ENCODE data around the gene NPBWR2. TPM values are rescaled to one million over a fixed set of nuclear protein-coding genes. Genes with fewer than 3 reads are reported as not detected.

NPBWR2 gene, protein sequence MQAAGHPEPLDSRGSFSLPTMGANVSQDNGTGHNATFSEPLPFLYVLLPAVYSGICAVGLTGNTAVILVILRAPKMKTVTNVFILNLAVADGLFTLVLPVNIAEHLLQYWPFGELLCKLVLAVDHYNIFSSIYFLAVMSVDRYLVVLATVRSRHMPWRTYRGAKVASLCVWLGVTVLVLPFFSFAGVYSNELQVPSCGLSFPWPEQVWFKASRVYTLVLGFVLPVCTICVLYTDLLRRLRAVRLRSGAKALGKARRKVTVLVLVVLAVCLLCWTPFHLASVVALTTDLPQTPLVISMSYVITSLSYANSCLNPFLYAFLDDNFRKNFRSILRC
- not detected for total RNA-seq
- 0.02 TPM for polyA plus RNA-seq
- long read RNA-seq, donor 1: 0 reads
- long read RNA-seq, donor 2: 0 reads
- long read RNA-seq, donor 3: 0 reads
- long read RNA-seq, donor 4: 0 reads
- long read RNA-seq, donor 5: 0 reads
- long read RNA-seq, donor 6: 0 reads
- long read RNA-seq, donor 7: 0 reads
- long read RNA-seq, donor 8: 0 reads
- long read RNA-seq, donor 9: 0 reads
- long read RNA-seq, donor 10: 0 reads

DNA sequence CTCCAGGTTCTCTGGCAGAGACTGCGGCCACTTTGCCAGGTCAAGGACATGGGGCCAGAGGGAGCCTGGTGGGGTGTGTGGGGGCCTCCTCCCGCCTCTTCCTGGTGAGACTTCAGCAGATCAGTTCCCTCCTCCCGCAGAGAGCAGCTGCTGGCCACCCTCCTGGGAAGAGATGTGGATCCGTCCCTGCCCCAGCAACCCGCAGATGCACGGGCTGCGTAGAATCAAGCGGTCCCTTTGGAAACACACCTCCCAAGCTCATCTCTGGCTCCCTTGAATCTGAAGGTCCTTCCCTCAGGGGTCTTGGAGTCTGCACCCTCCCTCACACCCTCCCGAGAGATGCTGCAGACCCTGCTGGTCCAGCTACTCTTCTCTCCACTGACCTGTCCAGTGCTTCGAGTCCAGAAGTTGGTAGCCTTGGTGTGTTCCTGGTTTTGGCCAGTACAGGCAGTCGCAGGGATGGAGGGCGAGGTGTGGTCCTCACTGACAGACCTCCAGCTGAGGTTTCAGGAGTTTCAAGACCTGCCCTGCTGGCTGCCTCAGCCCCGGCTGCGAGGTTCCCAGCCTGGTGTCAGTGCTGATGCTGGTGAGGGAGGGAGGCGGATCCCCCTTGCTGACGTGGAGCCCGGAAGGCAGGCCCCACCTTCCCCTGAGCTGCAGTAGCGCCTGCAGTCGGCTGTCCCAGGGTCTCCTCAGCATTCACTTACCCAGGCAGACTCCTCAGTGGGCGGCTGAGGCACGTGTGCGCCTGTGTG is at the start of gene NPBWR2:
TSS of gene NPBWR2 (minus strand) at position 585 of the 755 bp plus-strand sequence. CDS start 734 bp downstream, outside the sequence.
- Histone ChIP-seq H3K4me3 (ENCODE audit: low read length in 2 of 2) (no peak within 1 kb of the TSS), H3K27ac (ENCODE audit: low read depth in 1 of 2, low read length in 1 of 2) (no peak within 1 kb of the TSS), H3K27me3 (ENCODE audit: control insufficient read depth in 2 of 2, insufficient read depth in 1 of 2, low read length in 1 of 2) (peaks cover 12 to 33% of the 10 kb centered on the region in 2 donors), H3K36me3 (ENCODE audit: control insufficient read depth in 2 of 2, insufficient read depth in 2 of 2, low read length in 1 of 2) (no peaks in the 10 kb centered on the region), H3K4me1 (ENCODE audit: control insufficient read depth in 2 of 2, insufficient read depth in 2 of 2, low read length in 2 of 2) (peaks cover 0 to 17% of the 10 kb centered on the region in 2 donors), H3K9me3 (ENCODE audit: control insufficient read depth in 2 of 2, insufficient read depth in 1 of 2, low read length in 1 of 2) (no peaks in the 10 kb centered on the region)
- peak in 3 of 9 donors; percentile 48 to 71 (median 64) for DNase-seq (ENCODE audit: low read depth in 6 of 9, low spot score in 9 of 9)
- WGBS: 59% methylated on average over 22 of the region's 22 CpGs

DNA sequence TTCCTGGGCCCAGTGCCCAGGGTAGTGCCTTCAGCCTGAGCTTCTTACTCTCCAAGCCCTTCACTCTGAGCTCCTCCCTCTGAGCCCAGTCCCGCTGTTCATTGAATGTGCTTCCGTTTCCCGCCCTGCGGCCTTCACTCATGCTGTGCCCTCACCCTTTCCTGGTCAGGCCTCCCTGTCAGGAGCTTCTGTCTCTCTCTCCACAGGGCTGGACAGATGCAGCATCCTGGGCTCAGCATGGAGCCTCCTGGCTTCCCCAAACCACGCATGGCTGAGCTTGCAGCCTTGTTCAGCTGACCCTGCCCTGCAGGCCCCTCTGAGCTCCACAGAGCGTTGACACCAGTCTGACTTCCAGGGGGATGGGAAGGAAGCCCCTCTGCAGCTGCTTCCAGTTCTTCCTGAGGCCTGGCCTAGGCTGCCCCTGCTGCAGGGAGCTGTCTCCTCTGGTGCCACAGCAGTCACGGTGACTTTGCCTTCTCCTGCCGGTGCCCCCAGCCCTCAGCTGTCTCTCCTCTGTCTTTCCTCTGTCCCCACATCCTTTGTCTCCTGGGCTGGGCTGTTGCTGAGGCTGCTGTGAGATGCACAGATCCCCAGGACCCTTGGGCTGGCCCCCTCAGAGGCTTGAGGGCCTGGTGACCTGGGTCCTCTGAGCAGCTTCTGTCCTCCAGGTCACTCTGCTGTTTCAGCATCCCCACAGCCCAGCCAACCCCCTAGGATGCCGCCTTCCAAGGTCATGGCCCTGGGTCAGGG is 48.9 kb upstream of the NPBWR2 start:
- Histone ChIP-seq H3K9me3 (ENCODE audit: control insufficient read depth in 2 of 2, insufficient read depth in 1 of 2, low read length in 1 of 2) (peaks cover 0 to 3% of the 10 kb centered on the region in 2 donors), H3K36me3 (ENCODE audit: control insufficient read depth in 2 of 2, insufficient read depth in 2 of 2, low read length in 1 of 2) (no peaks in the 10 kb centered on the region), H3K27me3 (ENCODE audit: control insufficient read depth in 2 of 2, insufficient read depth in 1 of 2, low read length in 1 of 2) (peaks cover 5 to 24% of the 10 kb centered on the region in 2 donors), H3K27ac (ENCODE audit: low read depth in 1 of 2, low read length in 1 of 2) (no peak overlapping the region), H3K4me3 (ENCODE audit: low read length in 2 of 2) (no peak overlapping the region), H3K4me1 (ENCODE audit: control insufficient read depth in 2 of 2, insufficient read depth in 2 of 2, low read length in 2 of 2) (no peaks in the 10 kb centered on the region)
- no peak for DNase-seq (ENCODE audit: low read depth in 6 of 9, low spot score in 9 of 9)
- WGBS: 84% methylated on average over 9 of the region's 9 CpGs

DNA sequence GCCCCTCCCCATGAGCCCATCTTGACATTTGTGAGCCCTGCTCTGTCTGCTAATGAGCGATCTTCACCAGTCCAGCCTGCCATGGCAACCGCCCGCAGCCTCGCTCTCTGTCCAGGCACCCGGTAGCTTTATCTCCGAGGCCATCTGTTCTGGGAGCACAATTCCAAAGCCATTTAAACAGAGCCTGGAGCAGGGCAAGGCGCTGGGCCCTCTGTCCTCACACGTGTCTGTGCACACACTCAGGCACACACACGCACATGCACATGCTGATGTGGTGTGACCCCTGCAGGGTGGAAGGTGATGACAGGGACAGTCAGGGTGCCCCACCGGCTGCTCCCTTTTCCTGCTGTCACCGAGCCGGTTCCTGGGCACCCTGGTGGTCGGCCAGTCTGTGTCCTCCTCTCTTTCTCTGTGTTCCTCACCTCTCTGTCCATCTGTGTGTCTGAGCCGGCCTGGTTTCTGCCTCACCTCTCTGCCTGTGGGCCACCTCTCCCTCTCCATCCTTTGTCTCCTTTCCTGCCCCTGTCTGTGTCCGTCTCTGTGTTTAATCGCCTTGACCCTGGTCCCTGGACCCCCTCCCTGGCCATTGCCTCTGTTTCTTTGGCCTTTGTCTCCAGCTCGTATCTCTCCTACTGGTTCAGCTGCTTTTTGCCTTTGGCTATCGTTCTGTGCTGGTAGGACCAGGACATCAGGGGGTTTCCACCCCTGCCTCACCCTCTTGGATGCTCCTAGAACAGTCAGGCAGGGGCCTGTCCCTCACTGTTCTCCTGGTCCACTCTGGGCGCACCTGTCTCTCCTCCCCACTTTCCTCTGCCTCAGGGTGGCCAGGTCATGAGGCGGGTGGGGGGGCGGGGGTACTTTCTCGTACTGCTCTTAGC is 48.1 kb upstream of the NPBWR2 start:
- DNase-seq (ENCODE audit: low read depth in 6 of 9, low spot score in 9 of 9): no peak
- no peak overlapping the region for H3K27ac ChIP-seq (ENCODE audit: low read depth in 1 of 2, low read length in 1 of 2)
- peaks cover 0 to 16% of the 10 kb centered on the region in 2 donors for H3K27me3 ChIP-seq (ENCODE audit: control insufficient read depth in 2 of 2, insufficient read depth in 1 of 2, low read length in 1 of 2)
- H3K4me1 ChIP-seq (ENCODE audit: control insufficient read depth in 2 of 2, insufficient read depth in 2 of 2, low read length in 2 of 2): no peaks in the 10 kb centered on the region
- 90% methylated on average over 22 of the region's 22 CpGs for WGBS
- no peaks in the 10 kb centered on the region for H3K36me3 ChIP-seq (ENCODE audit: control insufficient read depth in 2 of 2, insufficient read depth in 2 of 2, low read length in 1 of 2)
- H3K4me3 ChIP-seq (ENCODE audit: low read length in 2 of 2): no peak overlapping the region
- H3K9me3 ChIP-seq (ENCODE audit: control insufficient read depth in 2 of 2, insufficient read depth in 1 of 2, low read length in 1 of 2): no peaks in the 10 kb centered on the region

DNA sequence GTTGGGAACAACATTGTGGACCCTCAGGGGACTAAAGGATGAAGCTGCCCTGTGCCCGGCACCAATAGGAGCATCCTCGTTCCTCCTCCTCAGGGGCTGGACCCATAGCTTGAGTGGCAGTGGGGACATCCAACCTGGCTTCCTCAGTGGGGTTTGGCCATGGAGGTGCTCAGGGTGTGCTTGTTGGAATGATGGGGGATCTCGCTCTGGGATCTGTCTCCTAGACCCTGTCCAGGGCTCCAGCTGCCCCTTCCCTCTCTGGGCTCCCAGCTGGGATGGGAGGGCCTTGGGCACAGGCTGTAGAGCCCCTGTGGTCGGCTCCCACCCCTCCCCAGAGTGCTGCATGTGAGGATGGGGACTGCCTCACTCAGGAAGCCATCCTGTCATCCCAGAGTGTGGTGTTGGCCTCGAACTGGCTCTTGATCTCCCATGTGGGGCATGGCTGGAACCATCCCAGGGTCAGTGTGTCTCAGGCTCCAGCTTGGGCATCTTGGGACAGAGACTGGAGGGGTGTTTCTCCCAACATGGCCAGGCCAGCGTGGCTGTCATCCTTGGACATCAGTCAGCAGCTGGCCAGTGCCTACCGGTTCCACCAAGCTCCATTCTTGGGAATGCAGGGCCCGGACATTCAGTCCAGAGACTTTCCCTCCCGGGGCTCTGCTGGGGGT is 47.4 kb upstream of the NPBWR2 start:
- H3K36me3 ChIP-seq (ENCODE audit: control insufficient read depth in 2 of 2, insufficient read depth in 2 of 2, low read length in 1 of 2): no peaks in the 10 kb centered on the region
- no peak for DNase-seq (ENCODE audit: low read depth in 6 of 9, low spot score in 9 of 9)
- WGBS: 89% methylated on average over 9 of the region's 9 CpGs
- H3K4me3 ChIP-seq (ENCODE audit: low read length in 2 of 2): no peak overlapping the region
- H3K27me3 ChIP-seq (ENCODE audit: control insufficient read depth in 2 of 2, insufficient read depth in 1 of 2, low read length in 1 of 2): peaks cover 0 to 8% of the 10 kb centered on the region in 2 donors
- no peaks in the 10 kb centered on the region for H3K4me1 ChIP-seq (ENCODE audit: control insufficient read depth in 2 of 2, insufficient read depth in 2 of 2, low read length in 2 of 2)
- H3K27ac ChIP-seq (ENCODE audit: low read depth in 1 of 2, low read length in 1 of 2): no peak overlapping the region
- H3K9me3 ChIP-seq (ENCODE audit: control insufficient read depth in 2 of 2, insufficient read depth in 1 of 2, low read length in 1 of 2): no peaks in the 10 kb centered on the region

DNA sequence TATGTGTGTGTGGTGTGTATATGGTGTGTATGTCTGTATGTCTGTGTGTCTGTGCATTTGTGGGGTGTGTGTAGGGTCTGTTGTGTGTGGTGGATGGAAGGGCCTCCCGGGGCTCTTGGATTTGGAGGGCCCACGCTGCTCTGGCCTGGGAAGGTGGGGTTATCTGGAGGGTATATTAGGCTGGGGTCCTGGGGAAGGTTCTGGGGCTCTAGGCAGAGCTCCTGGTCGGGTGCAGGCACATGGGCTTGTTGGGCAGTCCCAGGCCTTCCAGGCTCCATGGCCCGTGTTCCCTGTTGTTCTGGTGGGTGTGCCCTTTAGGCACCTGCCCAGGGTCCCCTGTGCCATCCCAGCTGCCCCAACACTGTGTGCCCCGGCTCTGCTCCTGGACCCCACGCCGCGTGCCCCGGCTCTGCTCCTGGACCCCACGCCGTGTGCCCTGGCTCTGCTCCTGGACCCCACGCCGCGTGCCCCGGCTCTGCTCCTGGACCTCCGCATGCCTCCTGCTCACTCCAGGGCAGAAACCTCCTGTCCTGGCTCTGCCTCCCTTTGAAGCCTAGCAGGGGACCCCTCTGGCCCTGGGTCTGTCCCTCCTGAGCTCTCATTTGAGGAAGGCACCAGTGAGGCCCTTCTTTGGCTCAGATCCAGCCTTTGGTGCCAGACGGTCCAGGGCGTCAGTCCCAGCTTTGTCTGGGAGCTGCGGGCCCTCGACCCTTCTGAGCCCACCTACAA is 46.7 kb upstream of the NPBWR2 start:
- no peak overlapping the region for H3K4me3 ChIP-seq (ENCODE audit: low read length in 2 of 2)
- H3K27me3 ChIP-seq (ENCODE audit: control insufficient read depth in 2 of 2, insufficient read depth in 1 of 2, low read length in 1 of 2): peaks cover 0 to under 1% of the 10 kb centered on the region in 2 donors
- no peaks in the 10 kb centered on the region for H3K36me3 ChIP-seq (ENCODE audit: control insufficient read depth in 2 of 2, insufficient read depth in 2 of 2, low read length in 1 of 2)
- DNase-seq (ENCODE audit: low read depth in 6 of 9, low spot score in 9 of 9): no peak
- H3K9me3 ChIP-seq (ENCODE audit: control insufficient read depth in 2 of 2, insufficient read depth in 1 of 2, low read length in 1 of 2): no peaks in the 10 kb centered on the region
- H3K27ac ChIP-seq (ENCODE audit: low read depth in 1 of 2, low read length in 1 of 2): no peak overlapping the region
- H3K4me1 ChIP-seq (ENCODE audit: control insufficient read depth in 2 of 2, insufficient read depth in 2 of 2, low read length in 2 of 2): no peaks in the 10 kb centered on the region
- 93% methylated on average over 20 of the region's 20 CpGs for WGBS

DNA sequence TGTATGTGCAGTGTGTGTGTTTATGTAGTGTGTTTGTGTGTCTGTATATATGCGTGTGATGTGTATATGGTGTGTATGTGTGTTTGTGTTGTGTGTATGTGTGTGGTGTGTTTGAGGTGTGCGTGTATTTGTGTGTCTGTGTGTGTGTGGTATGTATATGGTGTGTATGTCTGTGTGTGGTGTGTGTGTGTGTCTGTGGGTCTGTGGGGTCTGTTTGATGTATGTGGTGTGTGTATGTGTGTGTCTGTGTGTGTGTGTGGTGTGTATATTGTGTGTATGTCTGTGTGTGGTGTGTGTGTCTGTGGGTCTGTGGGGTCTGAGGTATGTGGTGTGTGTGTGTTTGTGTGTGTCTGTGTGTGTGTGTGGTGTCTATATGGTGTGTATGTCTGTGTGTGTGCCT is 46.0 kb upstream of the NPBWR2 start:
- WGBS: 81% methylated on average over 2 of the region's 2 CpGs
- Histone ChIP-seq H3K36me3 (ENCODE audit: control insufficient read depth in 2 of 2, insufficient read depth in 2 of 2, low read length in 1 of 2) (no peaks in the 10 kb centered on the region), H3K27me3 (ENCODE audit: control insufficient read depth in 2 of 2, insufficient read depth in 1 of 2, low read length in 1 of 2) (no peaks in the 10 kb centered on the region), H3K4me1 (ENCODE audit: control insufficient read depth in 2 of 2, insufficient read depth in 2 of 2, low read length in 2 of 2) (no peaks in the 10 kb centered on the region), H3K4me3 (ENCODE audit: low read length in 2 of 2) (no peak overlapping the region), H3K9me3 (ENCODE audit: control insufficient read depth in 2 of 2, insufficient read depth in 1 of 2, low read length in 1 of 2) (no peaks in the 10 kb centered on the region), H3K27ac (ENCODE audit: low read depth in 1 of 2, low read length in 1 of 2) (no peak overlapping the region)
- DNase-seq (ENCODE audit: low read depth in 6 of 9, low spot score in 9 of 9): no peak

DNA sequence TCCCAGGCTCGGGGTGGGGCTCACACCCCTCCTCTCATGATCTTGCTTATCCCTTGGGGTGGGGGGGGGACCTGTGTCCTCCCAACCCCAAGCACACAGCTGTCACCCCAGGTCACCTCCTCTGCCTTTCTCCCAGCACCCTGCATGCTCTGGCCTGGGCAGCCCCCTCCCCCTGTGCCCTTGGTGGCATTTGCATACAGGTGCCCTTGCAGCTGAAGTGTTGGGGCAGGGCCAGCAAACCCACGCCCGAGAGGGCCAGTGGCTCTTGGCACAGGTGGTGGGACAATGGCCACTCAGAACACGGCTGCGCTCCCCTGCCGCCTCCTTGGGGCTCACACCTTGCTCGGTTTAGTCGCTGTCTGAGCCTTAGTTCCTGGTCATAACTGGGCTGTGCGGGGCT is 45.5 kb upstream of the NPBWR2 start:
- Histone ChIP-seq H3K27me3 (ENCODE audit: control insufficient read depth in 2 of 2, insufficient read depth in 1 of 2, low read length in 1 of 2) (no peaks in the 10 kb centered on the region), H3K9me3 (ENCODE audit: control insufficient read depth in 2 of 2, insufficient read depth in 1 of 2, low read length in 1 of 2) (no peaks in the 10 kb centered on the region), H3K4me3 (ENCODE audit: low read length in 2 of 2) (no peak overlapping the region), H3K27ac (ENCODE audit: low read depth in 1 of 2, low read length in 1 of 2) (no peak overlapping the region), H3K4me1 (ENCODE audit: control insufficient read depth in 2 of 2, insufficient read depth in 2 of 2, low read length in 2 of 2) (no peaks in the 10 kb centered on the region), H3K36me3 (ENCODE audit: control insufficient read depth in 2 of 2, insufficient read depth in 2 of 2, low read length in 1 of 2) (no peaks in the 10 kb centered on the region)
- 95% methylated on average over 9 of the region's 9 CpGs for WGBS
- no peak for DNase-seq (ENCODE audit: low read depth in 6 of 9, low spot score in 9 of 9)
